Vagina (tissue), 2 donors: ENCODE data around the gene SMC6.

Source experiments
- CTCF ChIP-seq, 3 experiments: fragments of 450-650 bp in 2 of 3; fragments of 200-600 bp in 1 of 3; sonication (generic) in 1 of 3; IDR thresholded peaks; one replicate each; pipeline ENCODE4 v1.5.1; 2017 to 2019; ENCODE audit warnings: antibody characterized with exemption in 3 of 3, mild to moderate bottlenecking in 2 of 3, moderate library complexity in 2 of 3
- POLR2A ChIP-seq, 2 donors: fragments of 450-650 bp; IDR thresholded peaks; one replicate each; pipeline ENCODE4 v1.6.1; 2017; ENCODE audit warnings: antibody characterized with exemption in 2 of 2, mild to moderate bottlenecking in 2 of 2, moderate library complexity in 2 of 2
- POLR2AphosphoS5 ChIP-seq, 2 donors: sonication (generic); formaldehyde crosslinking; IDR thresholded peaks; one replicate each; pipeline ENCODE4 v1.9.0; 2017; ENCODE audit warnings: antibody characterized with exemption in 2 of 2, mild to moderate bottlenecking in 2 of 2, low read depth in 1 of 2; ENCODE audit not compliant: insufficient read depth in 1 of 2

DNA sequence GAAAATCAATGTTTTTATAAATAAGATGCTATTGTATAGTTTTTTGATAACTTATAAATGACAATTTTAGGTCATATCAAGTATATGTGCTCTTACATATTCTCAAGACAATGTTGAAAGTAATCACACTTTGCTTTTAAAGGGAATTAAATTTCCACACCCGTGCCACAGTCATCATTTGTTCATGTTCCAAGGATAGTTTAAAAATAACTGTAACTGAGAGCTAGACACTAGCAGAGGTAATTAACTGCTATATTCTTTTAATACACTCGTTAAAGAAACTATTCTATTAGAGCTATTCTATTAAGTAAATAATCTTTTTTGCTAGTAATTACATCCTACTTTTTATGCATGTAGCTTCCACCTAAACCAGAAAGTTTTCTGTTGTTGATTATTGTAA is 18.3 kb upstream of the SMC6 start:
- TF ChIP-seq CTCF (IDR thresholded peaks at IDR 0.05) (no peak), POLR2A (IDR thresholded peaks at IDR 0.05) (no peak), POLR2AphosphoS5 (IDR thresholded peaks at IDR 0.05; ENCODE audit: insufficient read depth in 1 of 2, low read depth in 1 of 2) (no peak)
